ENCODE results near the gene SLIT3. TPM values are rescaled to one million over a fixed set of nuclear protein-coding genes. Genes with fewer than 3 reads are reported as not detected.

SLIT3 gene
- total and polyA plus RNA-seq, 2 experiments from 2014 or later, result 58.4 to 96.7 TPM

- DNase-seq (ENCODE audit: low spot score), result no peak
- no peak for TF ChIP-seq EZH2phosphoT487 (IDR thresholded peaks at IDR 0.05; ENCODE audit: low read depth, severe bottlenecking, unreplicated experiment)
- no peak for TF ChIP-seq EZH2 (IDR thresholded peaks at IDR 0.05; ENCODE audit: borderline replicate concordance)
- no peak for TF ChIP-seq CTCF (IDR thresholded peaks at IDR 0.05; ENCODE audit: poor library complexity)
- Histone ChIP-seq H3K4me3 (no peak overlapping the region), H3K9me3 (ENCODE audit: low read depth) (no peaks in the 10 kb centered on the region), H3K27me3 (no peaks in the 10 kb centered on the region), H3K4me1 (ENCODE audit: insufficient read depth) (no peaks in the 10 kb centered on the region), H3K9me2 (replicated peaks; ENCODE audit: insufficient read depth) (no peaks in the 10 kb centered on the region), H3K79me2 (no peaks in the 10 kb centered on the region), H3K36me3 (replicated peaks; ENCODE audit: insufficient read depth, low read depth) (no peaks in the 10 kb centered on the region), H3K27ac (no peak overlapping the region), H2AFZ (no peak overlapping the region), H3K4me2 (no peak overlapping the region), H4K20me1 (ENCODE audit: insufficient read depth, poor library complexity, severe bottlenecking) (no peaks in the 10 kb centered on the region)
- 95% methylated on average over 7 of the region's 7 CpGs for WGBS (ENCODE audit: low lambda C conversion rate, missing lambda C conversion rate)
Measured at GRCh38 chr5:168843277-168844015, 457.5 kb downstream of the SLIT3 start.

GRCh38 chr5:168842571-168843205 lies 458.3 kb downstream of the SLIT3 start:
- TF ChIP-seq EZH2 (IDR thresholded peaks at IDR 0.05; ENCODE audit: borderline replicate concordance) (no peak), CTCF (IDR thresholded peaks at IDR 0.05; ENCODE audit: poor library complexity) (no peak), EZH2phosphoT487 (IDR thresholded peaks at IDR 0.05; ENCODE audit: low read depth, severe bottlenecking, unreplicated experiment) (no peak)
- no peak overlapping the region for H2AFZ ChIP-seq
- H3K79me2 ChIP-seq, result no peaks in the 10 kb centered on the region
- H3K4me2 ChIP-seq, result no peak overlapping the region
- H3K4me1 ChIP-seq (ENCODE audit: insufficient read depth), result no peaks in the 10 kb centered on the region
- no peaks in the 10 kb centered on the region for H4K20me1 ChIP-seq (ENCODE audit: insufficient read depth, poor library complexity, severe bottlenecking)
- no peaks in the 10 kb centered on the region for H3K9me3 ChIP-seq (ENCODE audit: low read depth)
- H3K27me3 ChIP-seq, result no peaks in the 10 kb centered on the region
- no peak overlapping the region for H3K4me3 ChIP-seq
- no peaks in the 10 kb centered on the region for H3K9me2 ChIP-seq (replicated peaks; ENCODE audit: insufficient read depth)
- 92% methylated on average over 9 of the region's 9 CpGs for WGBS (ENCODE audit: low lambda C conversion rate, missing lambda C conversion rate)
- no peak for DNase-seq (ENCODE audit: low spot score)
- H3K36me3 ChIP-seq (replicated peaks; ENCODE audit: insufficient read depth, low read depth), result no peaks in the 10 kb centered on the region
- no peak overlapping the region for H3K27ac ChIP-seq

- H3K9me2 ChIP-seq (replicated peaks; ENCODE audit: insufficient read depth), result no peaks in the 10 kb centered on the region
- no peaks in the 10 kb centered on the region for H3K36me3 ChIP-seq (replicated peaks; ENCODE audit: insufficient read depth, low read depth)
- H3K4me3 ChIP-seq, result no peak overlapping the region
- DNase-seq (ENCODE audit: low spot score), result no peak
- no peaks in the 10 kb centered on the region for H3K9me3 ChIP-seq (ENCODE audit: low read depth)
- H3K27me3 ChIP-seq, result no peaks in the 10 kb centered on the region
- TF ChIP-seq CTCF (IDR thresholded peaks at IDR 0.05; ENCODE audit: poor library complexity) (no peak), EZH2phosphoT487 (IDR thresholded peaks at IDR 0.05; ENCODE audit: low read depth, severe bottlenecking, unreplicated experiment) (no peak), EZH2 (IDR thresholded peaks at IDR 0.05; ENCODE audit: borderline replicate concordance) (no peak)
- H2AFZ ChIP-seq, result no peak overlapping the region
- no peaks in the 10 kb centered on the region for H3K79me2 ChIP-seq
- no peak overlapping the region for H3K4me2 ChIP-seq
- H3K4me1 ChIP-seq (ENCODE audit: insufficient read depth), result no peaks in the 10 kb centered on the region
- H4K20me1 ChIP-seq (ENCODE audit: insufficient read depth, poor library complexity, severe bottlenecking), result no peaks in the 10 kb centered on the region
- no peak overlapping the region for H3K27ac ChIP-seq
- WGBS (ENCODE audit: low lambda C conversion rate, missing lambda C conversion rate), result 77% methylated on average over 3 of the region's 3 CpGs
Measured at GRCh38 chr5:168837852-168838251, 463.1 kb downstream of the SLIT3 start.
